Measurements from ENCODE around the gene ZNF710. TPM values are rescaled to one million over a fixed set of nuclear protein-coding genes. Genes with fewer than 3 reads are reported as not detected.

ZNF710 gene
- total and polyA plus RNA-seq, 2 of the 13 experiments (the other 11 are each of a cell fraction or from before 2014, with no cell fraction given), result 4.7 to 20.6 TPM

GRCh38 chr15:90047956-90048575 is 46.9 kb downstream of the ZNF710 start:
- H2AFZ ChIP-seq (ENCODE audit: low read length), result no peak overlapping the region
- WGBS (ENCODE audit: low lambda C conversion rate), result 97% methylated on average over 7 of the region's 9 CpGs
- H4K20me1 ChIP-seq (ENCODE audit: insufficient read depth, low read length), result peaks cover 3% of the 10 kb centered on the region; the same call in 1 of the 2 replicates
- H3K9ac ChIP-seq (ENCODE audit: insufficient read depth, low read depth, low read length), result no peak overlapping the region
- ChIA-PET CTCF (ENCODE audit: low intra/inter-chr PET ratio, low total read pairs) (no interaction called here), POLR2A (no interaction called here)
- H3K79me2 ChIP-seq (ENCODE audit: insufficient read depth, low read length), result peaks cover 4% of the 10 kb centered on the region
- intact Hi-C loops (cut with micrococcal nuclease; ENCODE audit: unreplicated experiment), result no loop called here
- H3K36me3 ChIP-seq (replicated peaks in 1 of 2; ENCODE audit: control insufficient read depth in 1 of 2, insufficient read depth in 2 of 2, low read length in 2 of 2), result peaks cover 2 to 3% of the 10 kb centered on the region in 2 experiments; a peak in 1 of 5 replicates
- H3K4me1 ChIP-seq (ENCODE audit: insufficient read depth, low read length), result peaks cover 5% of the 10 kb centered on the region
- DNase-seq (ENCODE audit: low spot score) (no peak), ATAC-seq (no peak), FAIRE-seq (no peak)
- in situ Hi-C loops (cut with HindIII; ENCODE audit: extremely low pct_ligation_motif_present, low pct_unique_long_range_greater_than_20kb), result no loop called here
- no peaks in the 10 kb centered on the region for H3K27me3 ChIP-seq (ENCODE audit: control insufficient read depth in 1 of 2, insufficient read depth in 2 of 2, low read length in 2 of 2)
- no peak overlapping the region for H3K27ac ChIP-seq (ENCODE audit: extremely low read length, insufficient read depth, low read length)
- no peak overlapping the region for H3K4me3 ChIP-seq (replicated peaks in 1 of 3; ENCODE audit: insufficient read depth in 1 of 3, low read depth in 2 of 3, low read length in 3 of 3)
- no peaks in the 10 kb centered on the region for H3K9me3 ChIP-seq (ENCODE audit: low read length)
- no TSS peak for BruUV-seq (replicated peaks)
- H3K4me2 ChIP-seq (ENCODE audit: low read depth, low read length), result no peak overlapping the region
- TF ChIP-seq ARID4A (CRISPR knock-in tag; IDR thresholded peaks at IDR 0.05; ENCODE audit: borderline replicate concordance) (no peak), ZNF720 (CRISPR knock-in tag; IDR thresholded peaks at IDR 0.05) (no peak), GPN1 (CRISPR knock-in tag; IDR thresholded peaks at IDR 0.05; ENCODE audit: borderline replicate concordance) (no peak), MLLT10 (CRISPR knock-in tag; IDR thresholded peaks at IDR 0.05) (no peak), CREB1 (IDR thresholded peaks at IDR 0.05) (no peak), CREB1 (CRISPR knock-in tag; IDR thresholded peaks at IDR 0.05) (no peak), NR0B2 (CRISPR knock-in tag; IDR thresholded peaks at IDR 0.05) (no peak), ZSCAN22 (CRISPR knock-in tag; IDR thresholded peaks at IDR 0.05) (no peak), IRX3 (CRISPR knock-in tag; IDR thresholded peaks at IDR 0.05; ENCODE audit: borderline replicate concordance, low read depth) (no peak), SMARCE1 (IDR thresholded peaks at IDR 0.05; ENCODE audit: borderline replicate concordance) (no peak), ZFP36L1 (CRISPR knock-in tag; IDR thresholded peaks at IDR 0.05) (no peak), ZNF280B (CRISPR knock-in tag; IDR thresholded peaks at IDR 0.05; ENCODE audit: borderline replicate concordance) (no peak), HNF1B (CRISPR knock-in tag; IDR thresholded peaks at IDR 0.05) (no peak), ZSCAN31 (CRISPR knock-in tag; IDR thresholded peaks at IDR 0.05; ENCODE audit: low read depth) (no peak), ZNF33B (CRISPR knock-in tag; IDR thresholded peaks at IDR 0.05) (no peak)

Measured in HepG2 (cell line).